GM10847 (cell line): ENCODE measurements around the gene BCR.

Source experiments
- POLR2A ChIP-seq: IDR thresholded peaks from 2 replicates; pipeline ENCODE4 v1.6.1; 2011; ENCODE audit not compliant: insufficient read length; ENCODE audit errors: extremely low read depth

BCR gene

DNA sequence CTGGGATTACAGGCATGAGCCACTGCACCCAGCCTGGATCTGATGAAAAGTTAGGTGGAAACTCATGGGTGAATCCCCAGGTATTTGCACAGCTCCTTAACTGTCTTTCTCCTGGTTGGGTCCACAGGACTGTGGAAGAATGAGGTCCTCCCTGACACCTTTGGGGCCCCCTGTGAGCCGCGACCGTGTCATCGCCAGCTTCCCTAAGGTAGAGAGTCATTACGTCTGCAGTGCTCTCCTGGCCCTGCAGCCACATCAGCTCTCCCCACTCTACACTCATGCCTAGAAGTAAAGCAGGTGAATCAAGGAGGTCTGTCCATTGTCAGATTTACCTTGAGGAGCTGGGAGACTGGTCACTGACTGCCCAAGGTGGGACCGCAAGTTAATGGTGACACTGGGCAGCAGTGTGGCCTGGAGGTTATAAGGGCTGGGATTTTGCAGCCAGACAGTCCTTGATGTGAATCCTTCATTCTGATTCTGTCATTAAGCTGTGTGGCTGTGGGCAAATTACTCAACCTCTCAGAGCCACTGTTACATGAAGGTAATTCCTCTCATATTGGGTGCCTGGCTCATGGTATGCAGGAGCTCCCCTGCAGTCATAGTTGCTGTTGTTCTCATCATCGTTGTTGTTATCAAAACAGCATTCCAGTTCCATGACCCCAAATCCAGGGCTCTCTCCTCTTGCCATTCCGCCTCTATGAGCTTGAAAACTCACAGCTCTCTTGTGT lies 33.7 kb upstream of the BCR start:
- TF ChIP-seq POLR2A = no peak

DNA sequence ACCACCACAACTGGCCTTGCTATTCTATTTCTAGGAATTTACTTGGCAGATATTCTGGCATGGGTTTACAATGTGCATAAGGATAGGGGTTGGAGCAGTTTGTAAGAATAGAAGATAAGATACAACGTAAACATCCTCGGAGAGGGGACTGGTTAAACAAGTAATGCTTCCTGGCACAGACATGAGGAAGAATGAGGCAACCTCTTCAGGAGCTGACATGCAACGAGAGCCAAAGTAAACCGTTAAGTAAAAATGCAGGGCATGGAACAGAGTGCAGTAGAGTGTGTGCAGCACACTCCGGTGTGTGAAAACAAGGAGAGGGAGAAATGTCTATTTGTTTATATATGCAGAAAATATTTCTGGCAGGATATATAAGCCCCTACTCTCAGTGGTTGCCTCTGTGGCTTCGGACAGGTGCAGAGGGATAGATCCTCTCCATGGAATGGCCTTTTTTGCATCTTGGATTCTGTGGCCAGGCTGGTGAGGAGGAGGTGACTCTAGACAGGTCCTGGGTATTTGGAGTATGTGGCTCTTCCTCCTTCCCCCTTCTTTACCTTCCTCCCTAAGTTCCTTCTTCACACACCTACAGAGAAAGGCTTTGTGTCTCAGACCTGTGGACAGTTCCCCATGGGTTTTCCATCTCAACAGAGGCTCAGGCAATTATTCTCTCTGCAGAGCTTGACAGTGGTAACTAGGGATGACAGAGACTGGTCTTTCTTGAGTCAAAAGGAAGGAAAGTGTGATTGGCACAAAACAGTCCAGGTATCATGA lies 32.5 kb upstream of the BCR start:
- no peak for TF ChIP-seq POLR2A

- no peak for TF ChIP-seq POLR2A
Observed at GRCh38 chr22:23149743-23150238, 30.5 kb upstream of the BCR start.

DNA sequence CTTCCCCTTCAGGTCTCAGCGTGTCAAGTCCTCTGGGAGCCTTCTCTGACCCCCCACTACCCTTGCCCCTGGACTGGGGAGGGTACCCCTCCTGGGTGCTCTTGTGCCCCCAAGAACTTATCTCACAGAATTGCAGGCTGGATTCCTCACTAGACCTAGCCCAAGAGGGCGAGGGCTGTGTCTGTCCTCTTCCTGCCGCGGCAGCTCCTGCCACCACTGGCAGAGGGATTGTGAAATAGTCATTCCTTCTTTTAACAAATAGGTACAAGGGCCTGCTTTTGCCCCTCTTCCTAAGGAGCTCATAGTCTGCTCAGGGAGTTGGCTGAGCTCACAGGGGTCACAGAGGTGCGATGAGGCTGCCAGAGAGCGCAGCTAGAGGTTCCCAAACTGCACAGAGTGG lies 29.5 kb upstream of the BCR start:
- TF ChIP-seq POLR2A = no peak

GRCh38 chr22:23151827-23152226 lies 28.5 kb upstream of the BCR start:
- no peak for TF ChIP-seq POLR2A

GRCh38 chr22:23152238-23153114 lies 27.8 kb upstream of the BCR start:
- no peak for TF ChIP-seq POLR2A

GRCh38 chr22:23153994-23154393 lies 26.3 kb upstream of the BCR start:
- no peak for TF ChIP-seq POLR2A

DNA sequence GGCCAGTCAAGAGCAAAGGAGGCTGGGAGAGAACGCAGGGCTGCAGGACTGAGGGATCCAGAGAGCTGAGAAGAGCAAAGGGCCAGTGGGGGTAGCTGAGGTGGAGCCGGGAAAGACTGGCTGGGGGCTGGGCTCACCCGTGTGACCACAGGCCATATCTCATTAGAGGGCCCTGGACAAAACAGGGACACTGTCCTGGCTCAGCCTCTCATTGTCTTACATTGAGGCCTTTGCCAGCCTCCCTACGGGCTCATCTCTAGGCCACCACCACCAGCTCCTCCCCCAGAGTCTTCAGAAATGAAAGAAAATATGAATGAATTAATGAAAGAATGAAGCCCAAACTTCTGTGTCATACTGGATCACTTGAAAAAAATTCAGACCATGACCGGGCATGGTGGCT lies 25.8 kb upstream of the BCR start:
- TF ChIP-seq POLR2A = no peak

GRCh38 chr22:23155143-23155542 lies 25.2 kb upstream of the BCR start:
- no peak for TF ChIP-seq POLR2A

DNA sequence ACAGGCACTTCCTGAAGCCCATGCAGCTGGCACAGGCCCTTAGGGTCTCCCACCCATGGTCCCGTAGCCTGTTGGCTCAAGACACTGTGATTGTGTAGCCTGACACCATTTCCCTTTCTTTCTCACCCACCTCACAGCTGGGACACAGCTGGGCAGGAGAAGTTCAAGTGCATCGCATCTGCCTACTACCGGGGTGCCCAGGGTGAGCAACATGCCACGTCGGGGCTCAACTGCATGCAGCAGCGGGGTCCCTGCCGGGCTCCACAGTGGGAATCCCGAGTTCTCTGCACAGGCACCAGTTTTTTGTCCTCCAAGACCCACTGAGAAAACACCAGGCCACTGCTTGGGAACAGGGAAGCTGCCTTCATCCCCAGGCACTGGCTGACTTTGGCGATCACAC lies 24.5 kb upstream of the BCR start:
- no peak for TF ChIP-seq POLR2A

GRCh38 chr22:23156286-23156685 lies 24.0 kb upstream of the BCR start:
- TF ChIP-seq POLR2A = no peak

DNA sequence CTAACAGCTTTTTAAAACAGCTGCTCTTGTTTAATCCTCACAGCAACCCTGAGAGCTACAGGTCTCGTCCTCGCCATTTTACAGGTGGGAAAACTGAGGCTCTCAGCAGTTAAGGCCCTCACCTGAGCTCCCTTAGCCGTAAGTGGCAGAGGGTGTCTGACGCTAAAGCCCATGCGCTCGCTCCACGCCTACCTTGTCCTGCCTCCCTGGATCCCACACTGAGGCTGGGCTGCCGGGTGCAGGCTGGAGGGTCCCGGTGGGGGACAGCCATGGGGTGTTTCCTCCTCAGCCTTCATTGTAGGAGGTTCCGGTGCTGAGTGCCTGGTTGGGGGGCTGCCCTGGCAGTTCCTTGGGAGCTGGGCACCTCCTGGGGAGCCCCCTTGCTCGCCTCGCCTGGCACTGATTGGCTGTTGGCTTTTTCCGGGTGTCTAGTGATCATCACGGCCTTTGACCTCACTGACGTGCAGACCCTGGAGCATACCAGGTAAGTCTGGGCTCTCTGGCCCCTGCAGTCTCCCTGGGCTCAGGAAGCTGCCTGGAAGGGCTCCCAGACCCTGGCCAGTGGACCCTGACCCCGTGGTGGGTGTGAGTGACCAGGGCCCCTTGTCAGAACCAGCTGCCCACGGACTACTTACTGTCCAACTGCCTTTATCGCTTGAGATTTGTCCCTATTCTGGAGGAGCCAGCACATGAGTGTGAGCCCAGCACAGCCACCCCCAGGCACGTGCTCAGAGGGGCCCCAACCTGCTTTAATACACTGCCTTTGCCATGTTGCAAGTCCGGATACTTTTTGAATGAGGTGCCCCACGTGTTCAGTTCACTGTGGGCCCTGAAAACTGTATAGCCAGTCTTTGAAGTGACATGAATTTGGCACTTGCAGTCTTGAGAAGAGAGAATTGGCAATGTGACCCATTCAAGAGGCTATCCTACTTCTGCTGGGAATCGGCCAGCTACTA lies 22.5 kb upstream of the BCR start:
- TF ChIP-seq POLR2A = no peak

DNA sequence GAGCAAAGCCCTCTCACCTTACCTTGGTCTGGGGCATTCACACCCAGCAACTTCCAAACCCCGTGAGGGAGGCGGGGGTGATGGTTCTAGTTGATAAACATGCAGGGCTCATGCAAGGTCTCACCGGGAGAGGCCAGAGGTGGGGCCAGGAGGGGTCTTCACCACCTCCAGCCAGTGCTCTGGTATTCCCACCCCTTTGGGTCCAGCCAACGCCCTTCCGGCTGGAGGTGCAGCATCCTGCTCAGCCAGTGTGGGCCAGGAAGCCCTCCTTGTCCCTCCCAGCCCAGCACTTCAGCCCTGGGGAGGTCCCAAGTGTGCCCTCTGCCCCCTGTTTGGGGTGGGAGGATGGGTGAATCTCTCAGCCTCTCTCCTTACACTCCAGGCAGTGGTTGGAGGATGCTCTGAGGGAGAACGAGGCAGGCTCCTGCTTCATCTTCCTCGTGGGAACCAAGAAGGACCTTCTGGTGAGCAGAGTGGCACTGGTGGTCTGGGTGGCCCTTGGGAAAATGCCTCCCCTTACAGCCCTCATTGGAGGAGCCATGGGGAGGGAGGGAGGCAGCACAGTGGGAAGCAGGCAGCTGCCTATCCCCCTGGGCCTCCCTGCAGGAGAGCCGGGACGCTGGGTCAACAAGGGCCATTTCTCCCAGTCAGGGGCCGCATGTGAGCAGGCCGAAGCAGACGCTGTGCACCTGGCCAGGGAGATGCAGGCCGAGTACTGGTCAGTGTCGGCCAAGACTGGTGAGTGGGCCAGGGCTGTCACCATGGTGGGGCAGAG lies 21.6 kb upstream of the BCR start:
- TF ChIP-seq POLR2A = no peak

- TF ChIP-seq POLR2A = no peak
Observed at GRCh38 chr22:23159291-23159630, 21.0 kb upstream of the BCR start.
